Fibroblast of villous mesenchyme (primary cell): ENCODE results near the gene TAL2. TPM values are rescaled to one million over a fixed set of nuclear protein-coding genes. Genes with fewer than 3 reads are reported as not detected.

ENCODE experiments used
- DNase-seq: peaks from one replicate; pipeline ENCODE4 v3.0.0-alpha.2; 2010; ENCODE audit warnings: low read depth
- H3K4me3 ChIP-seq: 2 replicates; pipeline ENCODE4 v1.5.1; 2011; ENCODE audit warnings: low read depth, mild to moderate bottlenecking, low read length
- CTCF ChIP-seq: IDR thresholded peaks from 2 replicates; pipeline ENCODE4 v1.5.1; 2012; ENCODE audit warnings: low read depth, mild to moderate bottlenecking, low read length; ENCODE audit not compliant: insufficient read depth
- total RNA-seq: library from RNA; depleted of rRNA; stranded (reverse); fragments of >200 nt; gene quantifications from 2 replicates; pipeline ENCODE4 v1.2.3, GENCODE V29; 2012

Gene TAL2
- total RNA-seq, 1 donor: not detected

DNA sequence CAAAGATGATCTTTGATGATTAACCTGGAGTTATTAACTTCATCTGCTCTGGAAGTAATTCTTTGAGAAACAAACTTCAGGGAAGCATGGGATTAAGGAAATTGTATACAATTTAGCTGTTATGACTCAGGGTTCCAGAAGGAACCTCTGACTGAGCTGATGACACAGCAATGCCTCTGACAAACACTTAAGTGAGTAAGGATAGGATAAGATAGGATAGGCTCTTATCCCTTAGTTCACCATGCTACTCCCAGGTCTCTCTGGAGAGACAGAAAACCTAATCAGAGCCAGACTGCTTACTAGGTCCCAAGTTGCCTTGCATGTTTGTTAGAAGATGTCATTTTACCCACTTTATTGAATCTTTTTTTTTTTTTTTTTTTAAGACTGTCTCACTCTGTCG, 19.5 kb downstream of the TAL2 start:
- peak; percentile 53 for DNase-seq
- no peak for TF ChIP-seq CTCF
- H3K4me3 ChIP-seq: no peak overlapping the region

- H3K4me3 ChIP-seq: no peak overlapping the region
- no peak for DNase-seq
- no peak for TF ChIP-seq CTCF
Measured at GRCh38 chr9:105683688-105684275, 21.5 kb downstream of the TAL2 start.

GRCh38 chr9:105686936-105687335, 24.7 kb downstream of the TAL2 start:
- H3K4me3 ChIP-seq: no peak overlapping the region
- no peak for DNase-seq
- no peak for TF ChIP-seq CTCF

DNA sequence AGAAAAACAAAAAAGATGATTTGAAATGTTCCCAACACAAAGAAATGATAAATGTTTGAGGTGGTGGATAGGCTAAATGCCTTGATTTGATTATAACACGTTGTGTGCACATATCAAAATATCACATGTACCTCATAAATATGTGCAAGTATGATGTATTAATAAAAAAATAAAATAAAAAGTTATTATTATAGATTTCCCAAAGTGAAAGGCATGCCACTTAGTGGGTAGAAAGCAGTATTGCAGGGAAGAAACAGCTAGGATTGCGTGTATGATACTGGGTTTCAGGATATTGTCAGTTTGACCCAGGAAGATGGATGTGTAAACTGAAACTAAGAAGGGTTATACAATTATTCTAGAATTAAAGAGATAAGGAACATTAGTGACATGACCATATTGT, 28.5 kb downstream of the TAL2 start:
- DNase-seq: peak; percentile 11

GRCh38 chr9:105693435-105694189, 31.4 kb downstream of the TAL2 start:
- DNase-seq: no peak
- no peak for TF ChIP-seq CTCF
- H3K4me3 ChIP-seq: peak overlapping the region; percentile 82

More for the DNA sequence above, 28.5 kb downstream of the TAL2 start:
- TF ChIP-seq CTCF: peak; percentile 63
- H3K4me3 ChIP-seq: no peak overlapping the region

DNA sequence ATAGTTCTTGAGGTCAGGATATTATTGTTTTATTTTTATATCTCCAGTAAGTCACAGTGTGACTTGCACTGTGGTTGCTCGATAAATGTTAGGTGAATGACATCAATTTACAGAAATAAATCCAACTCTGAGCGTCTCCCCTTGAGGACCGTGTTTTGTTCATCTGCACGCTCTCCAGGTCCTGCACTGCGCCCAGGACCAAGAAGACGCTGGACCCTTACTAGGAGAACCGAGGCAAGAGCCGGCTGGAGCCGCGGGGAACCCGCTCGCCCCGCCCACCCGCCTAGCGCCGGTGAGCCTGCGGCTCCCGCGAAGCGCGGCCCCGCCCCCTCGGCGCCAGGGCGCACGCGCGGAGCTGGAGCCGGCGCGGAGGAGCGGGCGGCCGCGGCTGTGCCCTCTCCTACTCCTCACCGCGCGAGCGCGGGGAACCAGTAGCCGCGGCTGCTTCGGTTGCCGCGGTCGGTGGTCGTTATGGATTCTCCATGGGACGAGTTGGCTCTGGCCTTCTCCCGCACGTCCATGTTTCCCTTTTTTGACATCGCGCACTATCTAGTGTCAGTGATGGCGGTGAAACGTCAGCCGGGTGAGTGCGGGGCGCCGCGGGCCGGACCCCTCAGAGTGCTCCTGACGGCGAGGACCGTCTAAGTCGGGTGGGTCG, 32.1 kb downstream of the TAL2 start, which contains the start of gene TMEM38B:
TMEM38B (plus strand) TSS at position 352 of the 658 bp plus-strand sequence; CDS start at position 472, 120 bp downstream.
- peak; percentile 62 for DNase-seq

More for the DNA sequence above, 32.1 kb downstream of the TAL2 start, which contains the start of gene TMEM38B:
- peak within 1 kb of the TSS; percentile 82 for H3K4me3 ChIP-seq
- no peak for TF ChIP-seq CTCF
